Vagina (tissue), 2 donors: ENCODE measurements around the gene LRRC72. TPM values are rescaled to one million over a fixed set of nuclear protein-coding genes. Genes with fewer than 3 reads are reported as not detected.
"Not testable (repeated sequence)": the region's sequence is repeated elsewhere in the genome, so short reads cannot be mapped to it uniquely, and the experiment has no call there.

Experiments
- DNase-seq, 2 donors: peaks; one replicate each; pipeline ENCODE4 v3.0.0-alpha.2; 2017; ENCODE audit errors: extremely low spot score in 2 of 2
- H3K27ac ChIP-seq: fragments of 200-600 bp; sonication (generic); one replicate; pipeline ENCODE4 v1.5.1; 2019
- H3K27me3 ChIP-seq: fragments of 200-600 bp; sonication (generic); one replicate; pipeline ENCODE4 v1.5.1; 2019
- H3K36me3 ChIP-seq, 2 donors: fragments of 200-600 bp; sonication (generic); one replicate each; pipeline ENCODE4 v1.5.1; 2017 to 2019
- H3K4me1 ChIP-seq: fragments of 200-600 bp; sonication (generic); one replicate; pipeline ENCODE4 v1.5.1; 2019
- H3K4me3 ChIP-seq, 2 donors: fragments of 200-600 bp; sonication (generic); 1 replicate in 1 of 2; 2 replicates in 1 of 2; pipeline ENCODE4 v1.5.1; 2016 to 2019
- H3K9me3 ChIP-seq: fragments of 200-600 bp; sonication (generic); one replicate; pipeline ENCODE4 v1.5.1; 2019
- POLR2A ChIP-seq, 2 donors: fragments of 450-650 bp; IDR thresholded peaks; one replicate each; pipeline ENCODE4 v1.6.1; 2017; ENCODE audit warnings: antibody characterized with exemption in 2 of 2, mild to moderate bottlenecking in 2 of 2, moderate library complexity in 2 of 2
- POLR2AphosphoS5 ChIP-seq, 2 donors: sonication (generic); formaldehyde crosslinking; IDR thresholded peaks; one replicate each; pipeline ENCODE4 v1.9.0; 2017; ENCODE audit warnings: antibody characterized with exemption in 2 of 2, mild to moderate bottlenecking in 2 of 2, low read depth in 1 of 2; ENCODE audit not compliant: insufficient read depth in 1 of 2
- intact Hi-C: fragments of 100-400 bp; cut with DNase I; formaldehyde crosslinking; loops from one replicate; pipeline ENCODE4 v1.15.1; 2023
- total RNA-seq: library from RNA; depleted of rRNA; stranded (reverse); fragments of >200 nt; gene quantifications from one replicate; pipeline ENCODE4 v1.2.3, GENCODE V29; 2016
- TF ChIP-seq, protein P1 (sequence below), 3 experiments: fragments of 450-650 bp in 2 of 3; fragments of 200-600 bp in 1 of 3; sonication (generic) in 1 of 3; IDR thresholded peaks; one replicate each; pipeline ENCODE4 v1.5.1; 2017 to 2019; ENCODE audit warnings: antibody characterized with exemption in 3 of 3, mild to moderate bottlenecking in 2 of 3, moderate library complexity in 2 of 3

Gene LRRC72
- total RNA-seq, 1 donor from 2014 or later = not detected

GRCh38 chr7:16592395-16592794 lies 65.8 kb downstream of the LRRC72 start:
- Histone ChIP-seq H3K27ac (no peak overlapping the region), H3K9me3 (no peaks in the 10 kb centered on the region), H3K36me3 (no peaks in the 10 kb centered on the region), H3K4me1 (no peaks in the 10 kb centered on the region), H3K4me3 (no peak overlapping the region), H3K27me3 (no peaks in the 10 kb centered on the region)
- DNase-seq = no peak
- TF ChIP-seq POLR2AphosphoS5 (IDR thresholded peaks at IDR 0.05; ENCODE audit: insufficient read depth in 1 of 2, low read depth in 1 of 2) = no peak
- TF ChIP-seq, protein P1, sequence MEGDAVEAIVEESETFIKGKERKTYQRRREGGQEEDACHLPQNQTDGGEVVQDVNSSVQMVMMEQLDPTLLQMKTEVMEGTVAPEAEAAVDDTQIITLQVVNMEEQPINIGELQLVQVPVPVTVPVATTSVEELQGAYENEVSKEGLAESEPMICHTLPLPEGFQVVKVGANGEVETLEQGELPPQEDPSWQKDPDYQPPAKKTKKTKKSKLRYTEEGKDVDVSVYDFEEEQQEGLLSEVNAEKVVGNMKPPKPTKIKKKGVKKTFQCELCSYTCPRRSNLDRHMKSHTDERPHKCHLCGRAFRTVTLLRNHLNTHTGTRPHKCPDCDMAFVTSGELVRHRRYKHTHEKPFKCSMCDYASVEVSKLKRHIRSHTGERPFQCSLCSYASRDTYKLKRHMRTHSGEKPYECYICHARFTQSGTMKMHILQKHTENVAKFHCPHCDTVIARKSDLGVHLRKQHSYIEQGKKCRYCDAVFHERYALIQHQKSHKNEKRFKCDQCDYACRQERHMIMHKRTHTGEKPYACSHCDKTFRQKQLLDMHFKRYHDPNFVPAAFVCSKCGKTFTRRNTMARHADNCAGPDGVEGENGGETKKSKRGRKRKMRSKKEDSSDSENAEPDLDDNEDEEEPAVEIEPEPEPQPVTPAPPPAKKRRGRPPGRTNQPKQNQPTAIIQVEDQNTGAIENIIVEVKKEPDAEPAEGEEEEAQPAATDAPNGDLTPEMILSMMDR (IDR thresholded peaks at IDR 0.05) = no peak
- no peak for TF ChIP-seq POLR2A (IDR thresholded peaks at IDR 0.05)
- intact Hi-C loops = no loop called here

DNA sequence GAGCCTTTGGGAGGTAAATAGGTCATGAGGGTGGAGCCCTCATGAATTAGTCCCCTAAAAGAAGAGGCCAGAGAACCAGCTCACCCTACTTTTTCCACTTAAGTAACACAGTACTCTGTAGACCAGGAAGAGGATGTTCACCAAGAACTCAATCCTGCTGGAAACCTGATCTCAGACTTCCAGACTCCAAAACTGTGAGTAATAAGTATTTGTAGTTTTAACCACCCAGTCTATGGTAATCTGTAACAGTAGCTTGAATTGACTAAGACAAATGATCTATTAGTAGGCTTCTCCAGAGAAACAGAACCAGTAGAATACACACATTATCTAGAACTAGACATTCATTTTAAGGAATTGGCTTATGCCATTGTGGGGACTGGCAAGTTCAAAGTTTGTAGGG lies 67.4 kb downstream of the LRRC72 start:
- Histone ChIP-seq H3K4me1 (no peaks in the 10 kb centered on the region), H3K36me3 (no peaks in the 10 kb centered on the region), H3K27me3 (no peaks in the 10 kb centered on the region), H3K4me3 (no peak overlapping the region), H3K27ac (no peak overlapping the region), H3K9me3 (no peaks in the 10 kb centered on the region)
- DNase-seq = no peak
- TF ChIP-seq POLR2AphosphoS5 (IDR thresholded peaks at IDR 0.05; ENCODE audit: insufficient read depth in 1 of 2, low read depth in 1 of 2) = no peak
- TF ChIP-seq POLR2A (IDR thresholded peaks at IDR 0.05) = no peak
- TF ChIP-seq, protein P1 (IDR thresholded peaks at IDR 0.05) = no peak
- intact Hi-C loops = no loop called here

- TF ChIP-seq POLR2AphosphoS5 (IDR thresholded peaks at IDR 0.05; ENCODE audit: insufficient read depth in 1 of 2, low read depth in 1 of 2) (no peak), POLR2A (IDR thresholded peaks at IDR 0.05) (no peak)
- TF ChIP-seq, protein P1 (IDR thresholded peaks at IDR 0.05) = no peak
- H3K4me3 ChIP-seq = no peak overlapping the region
- intact Hi-C loops = no loop called here
- no peaks in the 10 kb centered on the region for H3K27me3 ChIP-seq
- H3K4me1 ChIP-seq = no peaks in the 10 kb centered on the region
- H3K9me3 ChIP-seq = no peaks in the 10 kb centered on the region
- peaks cover 0 to 4% of the 10 kb centered on the region in 2 donors for H3K36me3 ChIP-seq
- no peak for DNase-seq
- H3K27ac ChIP-seq = no peak overlapping the region
Observed at GRCh38 chr7:16594676-16595075, 68.1 kb downstream of the LRRC72 start.

DNA sequence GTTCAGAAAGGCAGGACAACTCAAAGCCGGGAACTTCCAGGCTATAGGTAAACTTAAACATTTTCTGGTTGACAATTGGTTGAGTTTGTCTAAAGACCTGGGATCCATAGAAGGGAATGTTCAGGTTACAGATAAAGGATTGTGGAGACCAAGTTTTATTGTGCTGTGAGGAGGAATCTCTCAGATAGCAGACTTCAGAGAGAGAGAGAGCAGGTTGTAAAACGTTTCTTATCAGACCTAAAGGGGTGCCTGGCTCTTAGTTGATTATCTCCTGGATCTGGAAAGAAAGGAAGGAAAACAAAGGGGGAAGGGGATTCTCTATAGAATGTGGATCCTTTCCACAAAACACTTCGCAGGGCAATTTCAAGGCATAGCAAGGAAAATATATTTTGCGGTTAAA lies 69.0 kb downstream of the LRRC72 start:
- H3K9me3 ChIP-seq, H3K27ac ChIP-seq, intact Hi-C loops, H3K4me1 ChIP-seq, DNase-seq, H3K27me3 ChIP-seq, H3K4me3 ChIP-seq: not testable (repeated sequence)
- H3K36me3 ChIP-seq = peaks cover 0 to 13% of the 10 kb centered on the region in 2 donors

DNA sequence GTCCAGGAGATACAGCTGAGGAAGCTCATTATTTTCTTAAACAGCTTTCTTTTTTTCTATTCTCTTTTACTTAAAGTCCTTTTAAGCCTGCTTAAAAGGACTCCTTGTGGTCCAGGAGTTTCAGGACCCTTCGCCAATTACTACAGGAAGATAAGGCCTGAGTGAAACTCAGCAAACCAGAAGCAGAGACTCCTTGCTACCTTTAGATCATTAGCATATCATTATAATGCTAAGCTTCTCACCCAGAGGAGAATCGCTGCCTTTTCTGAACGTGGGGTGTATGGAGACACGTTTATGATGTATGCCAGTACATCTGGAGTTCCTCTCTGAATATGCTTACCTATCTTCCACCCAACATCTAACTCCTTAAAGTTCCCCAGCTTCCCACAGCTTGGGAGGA lies 71.4 kb downstream of the LRRC72 start:
- H3K27ac ChIP-seq = no peak overlapping the region
- TF ChIP-seq, protein P1 (IDR thresholded peaks at IDR 0.05) = no peak
- TF ChIP-seq POLR2AphosphoS5 (IDR thresholded peaks at IDR 0.05; ENCODE audit: insufficient read depth in 1 of 2, low read depth in 1 of 2) = no peak
- TF ChIP-seq POLR2A (IDR thresholded peaks at IDR 0.05) = no peak
- H3K36me3 ChIP-seq = peaks cover 0 to 30% of the 10 kb centered on the region in 2 donors
- no peak overlapping the region for H3K4me3 ChIP-seq
- H3K9me3 ChIP-seq = no peaks in the 10 kb centered on the region
- intact Hi-C loops = no loop called here
- no peaks in the 10 kb centered on the region for H3K27me3 ChIP-seq
- DNase-seq = no peak
- H3K4me1 ChIP-seq = no peaks in the 10 kb centered on the region

DNA sequence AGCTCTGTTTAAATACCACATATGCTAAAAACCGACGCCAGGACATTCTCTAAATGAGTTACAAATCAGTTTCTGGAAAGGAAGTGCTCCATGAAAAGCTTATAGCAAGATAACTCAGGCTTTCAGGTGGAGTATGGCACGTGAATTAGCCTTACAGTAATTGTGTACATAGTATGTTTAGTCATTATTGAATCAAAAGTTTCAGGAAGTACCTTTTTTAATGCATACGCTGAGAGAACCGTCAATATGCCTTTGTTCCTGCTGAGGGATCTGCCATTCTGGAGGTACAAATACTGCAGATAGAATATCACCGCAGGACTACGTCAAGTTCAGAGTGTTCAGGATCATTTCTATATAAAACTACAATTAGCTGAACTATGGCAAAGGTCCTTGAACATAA lies 73.2 kb downstream of the LRRC72 start:
- Histone ChIP-seq H3K4me3 (no peak overlapping the region), H3K9me3 (no peaks in the 10 kb centered on the region), H3K4me1 (no peaks in the 10 kb centered on the region), H3K36me3 (peaks cover 0 to 46% of the 10 kb centered on the region in 2 donors), H3K27ac (no peak overlapping the region), H3K27me3 (no peaks in the 10 kb centered on the region)
- DNase-seq = no peak
- TF ChIP-seq POLR2A (IDR thresholded peaks at IDR 0.05) = no peak
- TF ChIP-seq, protein P1 (IDR thresholded peaks at IDR 0.05) = no peak
- no peak for TF ChIP-seq POLR2AphosphoS5 (IDR thresholded peaks at IDR 0.05; ENCODE audit: insufficient read depth in 1 of 2, low read depth in 1 of 2)
- intact Hi-C loops = no loop called here
